ENCODE results near the gene NKAIN2.
"Not testable (repeated sequence)": the region's sequence is repeated elsewhere in the genome, so short reads cannot be mapped to it uniquely, and the experiment has no call there.

The NKAIN2 gene

DNA sequence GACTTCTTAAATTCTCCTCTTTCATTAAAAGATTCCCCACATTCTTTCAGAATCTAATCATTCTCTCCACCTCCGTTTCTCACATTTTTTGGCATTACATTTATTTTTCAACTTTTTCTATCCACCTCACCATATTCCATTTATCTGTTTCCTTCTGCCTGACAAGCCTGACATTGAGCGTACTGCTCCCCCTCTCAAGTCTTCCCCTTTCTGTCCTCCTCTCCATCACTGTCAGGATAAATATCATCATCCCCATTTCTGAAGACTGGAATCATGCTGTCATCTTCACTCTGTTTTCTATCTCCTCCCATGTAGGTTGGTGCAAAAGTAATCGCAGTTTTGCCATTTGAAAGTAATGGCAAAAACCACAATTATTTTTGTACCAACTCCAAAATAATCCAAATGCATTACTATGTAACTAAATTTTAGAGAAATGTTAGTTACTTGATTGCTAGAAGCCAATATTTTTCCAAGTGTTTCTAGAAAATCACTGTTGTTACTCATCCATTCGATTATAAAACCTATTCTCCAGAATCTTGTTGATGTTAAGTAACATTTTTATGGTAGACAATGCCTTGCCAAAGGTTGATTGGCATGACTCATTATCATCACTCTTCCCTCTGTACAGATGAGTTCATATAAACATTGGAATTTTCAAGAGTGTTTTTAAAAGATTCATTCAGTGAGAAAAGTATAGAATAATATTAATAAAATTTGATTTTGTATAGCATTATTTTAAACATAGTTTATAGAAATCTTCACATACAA is 866.2 kb downstream of the NKAIN2 start:
- H3K4me3 ChIP-seq (ENCODE audit: low read length), result no peak overlapping the region
- no peak for TF ChIP-seq ZNF274 (IDR thresholded peaks at IDR 0.05; ENCODE audit: low read depth, low read length)

GRCh38 chr6:124670801-124671200 is 867.1 kb downstream of the NKAIN2 start:
- TF ChIP-seq ZNF274 (IDR thresholded peaks at IDR 0.05; ENCODE audit: low read depth, low read length), result no peak
- H3K4me3 ChIP-seq (ENCODE audit: low read length), result no peak overlapping the region

DNA sequence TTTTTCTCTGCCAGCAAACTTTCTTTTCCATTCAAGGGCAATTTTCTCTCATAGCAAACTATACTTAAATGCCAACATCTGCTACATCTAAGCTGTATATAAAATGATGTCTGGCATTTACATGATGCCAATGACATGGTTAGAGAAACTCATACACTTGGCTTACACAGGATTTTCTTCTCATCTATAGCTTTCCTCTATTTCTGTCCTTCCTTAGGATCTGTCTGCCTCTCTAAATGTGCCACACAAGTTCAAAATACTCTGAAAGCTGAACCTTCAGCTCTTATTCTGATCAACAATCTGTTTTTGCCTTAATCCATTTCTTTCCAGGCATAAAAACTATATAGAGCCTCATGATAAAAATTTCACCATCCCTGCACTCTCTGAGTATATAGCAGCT is 867.7 kb downstream of the NKAIN2 start:
- TF ChIP-seq ZNF274 (IDR thresholded peaks at IDR 0.05; ENCODE audit: low read depth, low read length), result no peak
- H3K4me3 ChIP-seq (ENCODE audit: low read length), result no peak overlapping the region

- no peak overlapping the region for H3K4me3 ChIP-seq (ENCODE audit: low read length)
- no peak for TF ChIP-seq ZNF274 (IDR thresholded peaks at IDR 0.05; ENCODE audit: low read depth, low read length)
Measured at GRCh38 chr6:124674042-124674441, 870.4 kb downstream of the NKAIN2 start.

- no peak overlapping the region for H3K4me3 ChIP-seq (ENCODE audit: low read length)
- TF ChIP-seq ZNF274 (IDR thresholded peaks at IDR 0.05; ENCODE audit: low read depth, low read length), result no peak
Measured at GRCh38 chr6:124676033-124676432, 872.4 kb downstream of the NKAIN2 start.

DNA sequence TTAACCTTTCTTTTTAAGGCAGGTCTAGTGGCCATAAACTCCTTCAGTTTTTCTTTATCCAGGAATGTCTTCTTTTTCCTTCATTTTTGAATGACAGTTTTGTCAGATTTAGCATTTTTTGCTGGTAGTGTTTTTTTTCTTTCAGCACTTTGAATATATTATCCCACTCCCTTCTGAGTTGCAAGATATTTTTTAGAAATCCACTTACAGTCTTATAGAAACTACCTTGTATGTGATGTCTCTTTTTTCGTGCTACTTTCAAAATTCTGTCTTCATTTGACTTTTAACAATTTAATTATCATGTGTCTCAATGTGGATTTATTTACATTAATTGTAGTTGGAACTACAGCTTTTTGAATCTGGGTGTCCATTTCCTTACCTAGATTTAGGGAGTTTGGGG is 874.2 kb downstream of the NKAIN2 start:
- TF ChIP-seq ZNF274 (IDR thresholded peaks at IDR 0.05; ENCODE audit: low read depth, low read length), result no peak
- H3K4me3 ChIP-seq (ENCODE audit: low read length), result no peak overlapping the region

DNA sequence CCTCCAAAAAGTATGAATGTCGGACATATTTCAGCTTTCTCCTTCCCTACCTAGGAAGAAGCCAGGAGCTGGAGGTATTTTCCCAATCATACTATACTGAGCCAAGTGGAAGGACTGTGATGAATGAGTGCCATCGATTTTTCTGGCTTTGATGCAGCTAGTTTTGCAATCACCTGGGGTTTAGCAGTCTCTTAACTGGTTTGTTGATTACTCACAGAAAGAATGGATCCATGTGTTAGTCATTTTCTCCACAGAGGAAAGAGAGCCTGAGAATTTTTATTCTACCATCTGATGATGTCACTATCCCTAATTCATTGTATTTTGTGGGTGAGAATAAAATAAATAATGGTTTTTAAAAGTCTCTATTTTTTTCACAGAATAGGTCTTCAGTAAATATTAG is 875.7 kb downstream of the NKAIN2 start:
- H3K4me3 ChIP-seq (ENCODE audit: low read length), result no peak overlapping the region
- TF ChIP-seq ZNF274 (IDR thresholded peaks at IDR 0.05; ENCODE audit: low read depth, low read length), result no peak

- no peak overlapping the region for H3K4me3 ChIP-seq (ENCODE audit: low read length)
- no peak for TF ChIP-seq ZNF274 (IDR thresholded peaks at IDR 0.05; ENCODE audit: low read depth, low read length)
Measured at GRCh38 chr6:124682751-124683150, 879.1 kb downstream of the NKAIN2 start.

- TF ChIP-seq ZNF274 (IDR thresholded peaks at IDR 0.05; ENCODE audit: low read depth, low read length), result no peak
- no peak overlapping the region for H3K4me3 ChIP-seq (ENCODE audit: low read length)
Measured at GRCh38 chr6:124683507-124683906, 879.8 kb downstream of the NKAIN2 start.

- TF ChIP-seq ZNF274 (IDR thresholded peaks at IDR 0.05; ENCODE audit: low read depth, low read length), result no peak
Measured at GRCh38 chr6:124684621-124685020, 881.0 kb downstream of the NKAIN2 start.

GRCh38 chr6:124688369-124688768 is 884.7 kb downstream of the NKAIN2 start:
- no peak overlapping the region for H3K4me3 ChIP-seq (ENCODE audit: low read length)
- no peak for TF ChIP-seq ZNF274 (IDR thresholded peaks at IDR 0.05; ENCODE audit: low read depth, low read length)

More at GRCh38 chr6:124684621-124685020, 881.0 kb downstream of the NKAIN2 start:
- no peak overlapping the region for H3K4me3 ChIP-seq (ENCODE audit: low read length)

- H3K4me3 ChIP-seq (ENCODE audit: low read length), result no peak overlapping the region
- no peak for TF ChIP-seq ZNF274 (IDR thresholded peaks at IDR 0.05; ENCODE audit: low read depth, low read length)
Measured at GRCh38 chr6:124694139-124694705, 890.6 kb downstream of the NKAIN2 start.

DNA sequence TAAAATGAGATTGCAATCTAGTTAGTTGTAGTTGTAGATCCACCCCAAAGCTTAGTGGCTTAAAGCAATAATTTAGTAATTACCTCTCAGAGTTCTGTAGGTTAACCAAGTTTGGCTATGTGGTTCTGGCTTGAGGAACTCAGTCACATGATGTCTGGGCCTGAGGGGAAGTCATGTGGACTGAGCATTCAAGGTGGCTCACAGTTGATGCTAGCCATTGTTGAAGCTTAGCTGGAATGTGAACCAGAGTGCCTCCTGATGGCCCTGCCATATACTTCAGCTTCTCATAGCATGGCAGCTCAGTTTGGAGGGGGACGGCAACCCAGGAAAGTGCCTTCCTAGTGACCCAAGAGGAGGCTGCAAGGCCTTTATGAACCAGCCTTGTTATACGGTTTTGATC is 895.4 kb downstream of the NKAIN2 start:
- no peak overlapping the region for H3K4me3 ChIP-seq (ENCODE audit: low read length)
- no peak for TF ChIP-seq ZNF274 (IDR thresholded peaks at IDR 0.05; ENCODE audit: low read depth, low read length)

DNA sequence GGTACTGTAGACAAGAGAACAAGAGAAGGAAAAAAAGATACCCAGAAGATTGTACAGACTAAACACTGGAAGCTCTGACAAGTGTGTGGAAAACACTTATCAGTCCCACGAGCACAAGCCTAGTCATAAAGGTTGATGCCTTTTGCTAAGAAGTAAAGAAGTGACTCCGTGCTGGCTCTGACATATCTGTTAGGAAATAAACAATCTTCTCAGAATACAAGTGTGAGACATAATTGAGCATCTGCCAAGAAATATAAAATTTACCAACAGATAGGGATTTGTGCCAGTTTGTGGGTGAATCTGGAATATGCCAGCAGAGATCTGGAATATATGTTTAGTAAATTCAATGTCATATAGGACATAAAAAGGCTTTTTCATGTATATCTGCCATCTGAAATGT is 899.9 kb downstream of the NKAIN2 start:
- no peak for TF ChIP-seq ZNF274 (IDR thresholded peaks at IDR 0.05; ENCODE audit: low read depth, low read length)
- H3K4me3 ChIP-seq (ENCODE audit: low read length), result no peak overlapping the region

DNA sequence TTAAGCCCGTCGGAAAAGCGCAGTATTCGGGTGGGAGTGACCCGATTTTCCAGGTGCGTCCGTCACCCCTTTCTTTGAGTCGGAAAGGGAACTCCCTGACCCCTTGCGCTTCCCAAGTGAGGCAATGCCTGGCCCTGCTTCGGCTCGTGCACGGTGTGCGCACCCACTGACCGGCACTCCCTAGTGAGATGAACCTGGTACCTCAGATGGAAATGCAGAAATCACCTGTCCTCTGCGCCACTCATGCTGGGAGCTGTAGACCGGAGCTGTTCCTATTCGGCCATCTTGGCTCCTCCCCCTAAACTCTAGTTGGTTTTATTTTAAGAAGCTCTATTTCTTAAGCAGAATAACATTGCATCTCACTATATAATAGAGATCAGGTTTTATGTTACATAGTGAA is 908.9 kb downstream of the NKAIN2 start:
- not testable (repeated sequence) for H3K4me3 ChIP-seq (ENCODE audit: low read length)

DNA sequence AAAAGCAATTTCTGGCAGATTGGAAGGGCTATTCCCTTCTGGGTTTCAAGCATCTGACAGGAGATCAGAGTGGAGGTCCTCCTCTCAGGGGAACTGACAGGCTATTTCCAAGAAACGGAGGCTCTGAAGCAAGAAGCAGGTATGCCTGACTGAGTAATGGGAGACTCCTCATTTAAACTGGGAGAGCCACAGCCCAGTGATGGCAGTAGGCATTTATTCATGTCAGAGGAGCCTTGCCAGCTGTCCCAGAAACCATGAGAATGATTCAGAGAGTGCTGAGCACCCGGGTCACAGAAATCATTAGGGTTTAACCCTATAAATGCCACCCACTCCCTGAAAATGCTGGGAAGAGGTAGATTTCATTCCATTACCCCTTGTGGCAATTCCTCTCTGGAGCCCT is 911.1 kb downstream of the NKAIN2 start:
- no peak for TF ChIP-seq ZNF274 (IDR thresholded peaks at IDR 0.05; ENCODE audit: low read depth, low read length)
- no peak overlapping the region for H3K4me3 ChIP-seq (ENCODE audit: low read length)

Measured in GM08714 (cell line).